HFF-Myc (cell line): Measurements from ENCODE around the gene NHS.

ENCODE experiments used
- DNase-seq: peaks from one replicate; pipeline ENCODE4 v3.0.0-alpha.2; 2011; ENCODE audit warnings: low read depth; ENCODE audit errors: extremely low read depth
- H3K4me3 ChIP-seq: replicated peaks from 2 replicates; pipeline ENCODE4 v1.5.1; 2011; ENCODE audit warnings: low read depth, mild to moderate bottlenecking, control low read depth, low read length
- CTCF ChIP-seq: IDR thresholded peaks from 2 replicates; pipeline ENCODE4 v1.5.1; 2012; ENCODE audit warnings: mild to moderate bottlenecking, low read depth, low read length, control low read depth; ENCODE audit errors: missing control alignments

Gene NHS

GRCh38 chrX:17519358-17519757, 144.4 kb downstream of the NHS start:
- no peak overlapping the region for H3K4me3 ChIP-seq
- TF ChIP-seq CTCF: no peak
- DNase-seq: no peak

GRCh38 chrX:17520016-17520615, 145.1 kb downstream of the NHS start:
- no peak for DNase-seq
- H3K4me3 ChIP-seq: no peak overlapping the region
- no peak for TF ChIP-seq CTCF

- peak; percentile 36 for DNase-seq
- TF ChIP-seq CTCF: no peak
- no peak overlapping the region for H3K4me3 ChIP-seq
Observed at GRCh38 chrX:17521871-17522693, 147.1 kb downstream of the NHS start.

- no peak for TF ChIP-seq CTCF
- DNase-seq: no peak
- no peak overlapping the region for H3K4me3 ChIP-seq
Observed at GRCh38 chrX:17525266-17525665, 150.3 kb downstream of the NHS start.

GRCh38 chrX:17525762-17526555, 151.0 kb downstream of the NHS start:
- no peak for TF ChIP-seq CTCF
- H3K4me3 ChIP-seq: no peak overlapping the region
- peak; percentile 19 for DNase-seq

GRCh38 chrX:17527135-17527701, 152.2 kb downstream of the NHS start:
- H3K4me3 ChIP-seq: no peak overlapping the region
- no peak for TF ChIP-seq CTCF
- DNase-seq: no peak
